ENCODE data around the gene MPPED1. TPM values are rescaled to one million over a fixed set of nuclear protein-coding genes. Genes with fewer than 3 reads are reported as not detected.

The MPPED1 gene
- total RNA-seq, 1 donor from 2014 or later: 0.18 TPM

GRCh38 chr22:43398246-43398645 is 13.6 kb upstream of the MPPED1 start:
- no peaks in the 10 kb centered on the region for H3K36me3 Mint-ChIP-seq (ENCODE audit: low read depth, unreplicated experiment)
- TF ChIP-seq CTCF (IDR thresholded peaks at IDR 0.05; ENCODE audit: unreplicated experiment): no peak
- no peak overlapping the region for H3K27ac Mint-ChIP-seq (ENCODE audit: unreplicated experiment)
- no peak overlapping the region for H3K4me3 Mint-ChIP-seq (ENCODE audit: unreplicated experiment)
- H3K9me3 Mint-ChIP-seq (ENCODE audit: unreplicated experiment): no peaks in the 10 kb centered on the region
- no peak for DNase-seq (ENCODE audit: low spot score)
- H3K4me1 Mint-ChIP-seq (ENCODE audit: unreplicated experiment): peaks cover 5% of the 10 kb centered on the region
- H3K27me3 Mint-ChIP-seq (ENCODE audit: unreplicated experiment): peaks cover 8% of the 10 kb centered on the region

- H3K4me1 Mint-ChIP-seq (ENCODE audit: unreplicated experiment): peaks cover 5% of the 10 kb centered on the region
- H3K36me3 Mint-ChIP-seq (ENCODE audit: low read depth, unreplicated experiment): no peaks in the 10 kb centered on the region
- H3K4me3 Mint-ChIP-seq (ENCODE audit: unreplicated experiment): no peak overlapping the region
- H3K27ac Mint-ChIP-seq (ENCODE audit: unreplicated experiment): no peak overlapping the region
- H3K9me3 Mint-ChIP-seq (ENCODE audit: unreplicated experiment): no peaks in the 10 kb centered on the region
- TF ChIP-seq CTCF (IDR thresholded peaks at IDR 0.05; ENCODE audit: unreplicated experiment): no peak
- DNase-seq (ENCODE audit: low spot score): no peak
- peaks cover 8% of the 10 kb centered on the region for H3K27me3 Mint-ChIP-seq (ENCODE audit: unreplicated experiment)
These were observed 12.9 kb upstream of the MPPED1 start for GRCh38 chr22:43398910-43399309.

- Mint-ChIP-seq H3K36me3 (ENCODE audit: low read depth, unreplicated experiment) (no peaks in the 10 kb centered on the region), H3K4me3 (ENCODE audit: unreplicated experiment) (no peak overlapping the region), H3K27me3 (ENCODE audit: unreplicated experiment) (peaks cover 6% of the 10 kb centered on the region), H3K4me1 (ENCODE audit: unreplicated experiment) (peaks cover 5% of the 10 kb centered on the region), H3K27ac (ENCODE audit: unreplicated experiment) (no peak overlapping the region), H3K9me3 (ENCODE audit: unreplicated experiment) (no peaks in the 10 kb centered on the region)
- DNase-seq (ENCODE audit: low spot score): no peak
- no peak for TF ChIP-seq CTCF (IDR thresholded peaks at IDR 0.05; ENCODE audit: unreplicated experiment)
These were observed 12.4 kb upstream of the MPPED1 start for GRCh38 chr22:43399338-43399979.

GRCh38 chr22:43399980-43400358 is 11.8 kb upstream of the MPPED1 start:
- DNase-seq (ENCODE audit: low spot score): no peak
- no peak overlapping the region for H3K4me3 Mint-ChIP-seq (ENCODE audit: unreplicated experiment)
- no peak overlapping the region for H3K27ac Mint-ChIP-seq (ENCODE audit: unreplicated experiment)
- peaks cover 5% of the 10 kb centered on the region for H3K4me1 Mint-ChIP-seq (ENCODE audit: unreplicated experiment)
- peaks cover 6% of the 10 kb centered on the region for H3K27me3 Mint-ChIP-seq (ENCODE audit: unreplicated experiment)
- H3K9me3 Mint-ChIP-seq (ENCODE audit: unreplicated experiment): no peaks in the 10 kb centered on the region
- no peaks in the 10 kb centered on the region for H3K36me3 Mint-ChIP-seq (ENCODE audit: low read depth, unreplicated experiment)
- TF ChIP-seq CTCF (IDR thresholded peaks at IDR 0.05; ENCODE audit: unreplicated experiment): no peak

GRCh38 chr22:43400449-43400848 is 11.4 kb upstream of the MPPED1 start:
- H3K36me3 Mint-ChIP-seq (ENCODE audit: low read depth, unreplicated experiment): no peaks in the 10 kb centered on the region
- H3K4me1 Mint-ChIP-seq (ENCODE audit: unreplicated experiment): peaks cover 5% of the 10 kb centered on the region
- H3K4me3 Mint-ChIP-seq (ENCODE audit: unreplicated experiment): no peak overlapping the region
- H3K9me3 Mint-ChIP-seq (ENCODE audit: unreplicated experiment): no peaks in the 10 kb centered on the region
- no peak for DNase-seq (ENCODE audit: low spot score)
- TF ChIP-seq CTCF (IDR thresholded peaks at IDR 0.05; ENCODE audit: unreplicated experiment): no peak
- H3K27ac Mint-ChIP-seq (ENCODE audit: unreplicated experiment): no peak overlapping the region
- peaks cover 6% of the 10 kb centered on the region for H3K27me3 Mint-ChIP-seq (ENCODE audit: unreplicated experiment)

Measured in endothelial cell (in vitro differentiated cells).